ENCODE measurements around the gene APBB1IP.

GRCh38 chr10:26449726-26450125 is 11.6 kb downstream of the APBB1IP start:
- TF ChIP-seq CTCF (IDR thresholded peaks at IDR 0.05; ENCODE audit: insufficient read depth, low read length, poor library complexity, severe bottlenecking) (no peak), EZH2phosphoT487 (conservative IDR thresholded peaks at IDR 0.05; ENCODE audit: low read length) (no peak)
